ENCODE data around the gene BMF.

Gene BMF

GRCh38 chr15:40065166-40065565, 43.5 kb downstream of the BMF start:
- no peak for DNase-seq (ENCODE audit: low read depth)

- DNase-seq (ENCODE audit: low read depth): no peak
Measured at GRCh38 chr15:40064231-40064894, 44.3 kb downstream of the BMF start.

- no peak for DNase-seq (ENCODE audit: low read depth)
Measured at GRCh38 chr15:40063563-40064011, 45.1 kb downstream of the BMF start.

GRCh38 chr15:40062816-40063562, 45.7 kb downstream of the BMF start:
- no peak for DNase-seq (ENCODE audit: low read depth)

GRCh38 chr15:40061212-40061901, 47.3 kb downstream of the BMF start:
- no peak for DNase-seq (ENCODE audit: low read depth)

- DNase-seq (ENCODE audit: low read depth): no peak
Measured at GRCh38 chr15:40060236-40060961, 48.3 kb downstream of the BMF start.

- DNase-seq (ENCODE audit: low read depth): no peak
Measured at GRCh38 chr15:40059821-40060220, 48.9 kb downstream of the BMF start.

- DNase-seq (ENCODE audit: low read depth): no peak
Measured at GRCh38 chr15:40058476-40059140, 50.1 kb downstream of the BMF start.

GRCh38 chr15:40055576-40056293, 52.9 kb downstream of the BMF start:
- DNase-seq (ENCODE audit: low read depth): no peak

GRCh38 chr15:40054855-40055575, 53.7 kb downstream of the BMF start:
- DNase-seq (ENCODE audit: low read depth): no peak

GRCh38 chr15:40054605-40054854, 54.1 kb downstream of the BMF start:
- DNase-seq (ENCODE audit: low read depth): no peak

- DNase-seq (ENCODE audit: low read depth): no peak
Measured at GRCh38 chr15:40053831-40054604, 54.7 kb downstream of the BMF start.

GRCh38 chr15:40053079-40053830, 55.4 kb downstream of the BMF start:
- no peak for DNase-seq (ENCODE audit: low read depth)

GRCh38 chr15:40052604-40053003, 56.1 kb downstream of the BMF start:
- DNase-seq (ENCODE audit: low read depth): no peak

- DNase-seq (ENCODE audit: low read depth): no peak
Measured at GRCh38 chr15:40051616-40052415, 56.9 kb downstream of the BMF start.

- no peak for DNase-seq (ENCODE audit: low read depth)
Measured at GRCh38 chr15:40050788-40051470, 57.8 kb downstream of the BMF start.

- no peak for DNase-seq (ENCODE audit: low read depth)
Measured at GRCh38 chr15:40048926-40049475, 59.7 kb downstream of the BMF start.
